Hepatocyte (in vitro differentiated cells): ENCODE measurements around the gene CDH1. TPM values are rescaled to one million over a fixed set of nuclear protein-coding genes. Genes with fewer than 3 reads are reported as not detected.

Experiments used
- DNase-seq: peaks from one replicate; pipeline ENCODE4 v3.0.0-alpha.2; 2016; ENCODE audit warnings: low spot score
- H2AFZ ChIP-seq: fragments of 200-600 bp; sonication (generic); 2 replicates; pipeline ENCODE4 v1.6.0; 2016; ENCODE audit warnings: antibody characterized with exemption, mild to moderate bottlenecking
- H3K27ac ChIP-seq: fragments of 200-600 bp; sonication (generic); 2 replicates; pipeline ENCODE4 v1.5.1; 2016; ENCODE audit warnings: mild to moderate bottlenecking
- H3K27me3 ChIP-seq: fragments of 200-600 bp; sonication (generic); 2 replicates; pipeline ENCODE4 v1.6.1; 2016
- H3K36me3 ChIP-seq: fragments of 200-600 bp; sonication (generic); replicated peaks from 2 replicates; pipeline ENCODE4 v1.5.1; 2016; ENCODE audit warnings: low read depth; ENCODE audit not compliant: insufficient read depth
- H3K4me1 ChIP-seq: fragments of 200-600 bp; sonication (generic); 2 replicates; pipeline ENCODE4 v1.5.1; 2016; ENCODE audit warnings: mild to moderate bottlenecking, moderate library complexity; ENCODE audit not compliant: insufficient read depth
- H3K4me2 ChIP-seq: fragments of 200-600 bp; sonication (generic); 2 replicates; pipeline ENCODE4 v1.6.0; 2016
- H3K4me3 ChIP-seq: fragments of 200-600 bp; sonication (generic); 2 replicates; pipeline ENCODE4 v1.5.1; 2016; ENCODE audit warnings: mild to moderate bottlenecking
- H3K79me2 ChIP-seq: fragments of 200-600 bp; sonication (generic); 2 replicates; pipeline ENCODE4 v1.6.0; 2017; ENCODE audit warnings: mild to moderate bottlenecking
- H3K9me2 ChIP-seq: fragments of 200-600 bp; sonication (generic); replicated peaks from 2 replicates; pipeline ENCODE4 v1.6.0; 2017; ENCODE audit warnings: mild to moderate bottlenecking; ENCODE audit not compliant: insufficient read depth
- H3K9me3 ChIP-seq: fragments of 200-600 bp; sonication (generic); 2 replicates; pipeline ENCODE4 v1.5.1; 2016; ENCODE audit warnings: low read depth, mild to moderate bottlenecking
- H4K20me1 ChIP-seq: fragments of 200-600 bp; sonication (generic); 2 replicates; pipeline ENCODE4 v1.6.0; 2016; ENCODE audit warnings: mild to moderate bottlenecking; ENCODE audit not compliant: insufficient read depth, poor library complexity, severe bottlenecking
- EZH2 ChIP-seq: fragments of 200-600 bp; sonication (generic); IDR thresholded peaks from 2 replicates; pipeline ENCODE4 v1.6.1; 2016; ENCODE audit warnings: antibody characterized with exemption, mild to moderate bottlenecking, borderline replicate concordance
- EZH2phosphoT487 ChIP-seq: fragments of 200-600 bp; sonication (generic); IDR thresholded peaks from one replicate; pipeline ENCODE4 v1.6.1; 2018; ENCODE audit warnings: antibody characterized with exemption, mild to moderate bottlenecking, low read depth, moderate library complexity; ENCODE audit not compliant: unreplicated experiment, severe bottlenecking
- WGBS: methylation state at CpG from one replicate; pipeline ENCODE4 v1.1.6; 2016; ENCODE audit warnings: low lambda C conversion rate; ENCODE audit errors: missing lambda C conversion rate; 5-methylcytosine and 5-hydroxymethylcytosine counted together
- polyA plus RNA-seq: library from polyadenylated mRNA; unstranded; fragments of >200 nt; fragmentation: Nextera tagmentation; extraction: Ambion mirVana; gene quantifications from 2 replicates; pipeline ENCODE4 v1.2.1, GENCODE V29; 2016
- total RNA-seq: library from RNA; depleted of rRNA; stranded (reverse); fragments of >200 nt; gene quantifications from 2 replicates; pipeline ENCODE4 v1.2.3, GENCODE V29; 2014
- TF ChIP-seq, protein P1 (sequence below): fragments of 200-600 bp; sonication (generic); IDR thresholded peaks from 2 replicates; pipeline ENCODE4 v1.5.1; 2016; ENCODE audit warnings: antibody characterized with exemption, mild to moderate bottlenecking; ENCODE audit not compliant: poor library complexity

Gene CDH1
- total and polyA plus RNA-seq, 2 experiments from 2014 or later: 131 to 190 TPM

DNA sequence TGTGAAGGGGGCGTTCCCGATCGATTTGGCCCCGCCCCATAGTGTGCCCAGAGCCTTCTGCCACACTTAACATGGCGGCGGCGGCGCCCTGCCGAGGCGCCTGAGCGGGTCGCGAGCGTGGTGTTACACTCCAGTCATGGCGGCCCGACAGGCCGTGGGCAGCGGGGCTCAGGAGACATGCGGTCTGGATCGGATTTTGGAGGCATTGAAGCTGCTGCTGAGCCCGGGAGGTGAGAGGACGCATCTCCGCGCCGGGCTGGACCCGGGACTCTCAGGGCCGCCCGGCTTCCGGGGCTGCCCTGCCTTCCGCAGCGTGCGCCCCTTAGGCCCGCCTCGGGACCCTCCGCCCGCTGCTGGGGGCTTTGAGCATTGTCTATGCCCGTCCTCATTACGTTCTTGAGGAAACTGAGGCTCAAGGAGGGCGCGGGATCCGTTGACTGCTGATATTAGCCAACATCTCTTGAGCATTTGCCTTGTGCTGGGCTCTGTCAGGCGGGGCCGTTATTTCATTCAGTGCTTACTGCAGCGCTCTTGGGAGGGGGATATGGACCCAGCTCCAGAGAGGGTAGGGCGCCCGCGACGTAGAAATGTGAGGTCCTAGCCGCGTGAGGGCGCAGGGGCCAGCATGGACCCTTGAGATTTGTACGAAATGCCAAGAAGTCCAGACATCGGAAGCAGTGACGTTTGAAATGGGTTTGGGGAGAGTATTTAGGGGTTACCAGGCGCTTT lies 106.6 kb downstream of the CDH1 start, which contains the start of gene TANGO6:
Gene TANGO6 (plus strand): TSS at position 50 of the 729 bp plus-strand sequence. CDS start 87 bp downstream, at position 137.
- under 1% methylated on average over 55 of the region's 55 CpGs for WGBS
- Histone ChIP-seq H3K9me3 (no peaks in the 10 kb centered on the region), H3K4me3 (peak within 1 kb of the TSS; percentile 65), H3K79me2 (peaks cover 5% of the 10 kb centered on the region), H3K27ac (peak within 1 kb of the TSS; percentile 84), H3K27me3 (no peaks in the 10 kb centered on the region), H3K4me1 (no peaks in the 10 kb centered on the region), H3K9me2 (no peaks in the 10 kb centered on the region), H3K4me2 (peak within 1 kb of the TSS; percentile 81), H4K20me1 (no peaks in the 10 kb centered on the region), H2AFZ (peak within 1 kb of the TSS; percentile 92), H3K36me3 (no peaks in the 10 kb centered on the region)
- TF ChIP-seq, protein P1, sequence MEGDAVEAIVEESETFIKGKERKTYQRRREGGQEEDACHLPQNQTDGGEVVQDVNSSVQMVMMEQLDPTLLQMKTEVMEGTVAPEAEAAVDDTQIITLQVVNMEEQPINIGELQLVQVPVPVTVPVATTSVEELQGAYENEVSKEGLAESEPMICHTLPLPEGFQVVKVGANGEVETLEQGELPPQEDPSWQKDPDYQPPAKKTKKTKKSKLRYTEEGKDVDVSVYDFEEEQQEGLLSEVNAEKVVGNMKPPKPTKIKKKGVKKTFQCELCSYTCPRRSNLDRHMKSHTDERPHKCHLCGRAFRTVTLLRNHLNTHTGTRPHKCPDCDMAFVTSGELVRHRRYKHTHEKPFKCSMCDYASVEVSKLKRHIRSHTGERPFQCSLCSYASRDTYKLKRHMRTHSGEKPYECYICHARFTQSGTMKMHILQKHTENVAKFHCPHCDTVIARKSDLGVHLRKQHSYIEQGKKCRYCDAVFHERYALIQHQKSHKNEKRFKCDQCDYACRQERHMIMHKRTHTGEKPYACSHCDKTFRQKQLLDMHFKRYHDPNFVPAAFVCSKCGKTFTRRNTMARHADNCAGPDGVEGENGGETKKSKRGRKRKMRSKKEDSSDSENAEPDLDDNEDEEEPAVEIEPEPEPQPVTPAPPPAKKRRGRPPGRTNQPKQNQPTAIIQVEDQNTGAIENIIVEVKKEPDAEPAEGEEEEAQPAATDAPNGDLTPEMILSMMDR: peak; percentile 43
- TF ChIP-seq EZH2phosphoT487: no peak
- DNase-seq: peak; percentile 90

DNA sequence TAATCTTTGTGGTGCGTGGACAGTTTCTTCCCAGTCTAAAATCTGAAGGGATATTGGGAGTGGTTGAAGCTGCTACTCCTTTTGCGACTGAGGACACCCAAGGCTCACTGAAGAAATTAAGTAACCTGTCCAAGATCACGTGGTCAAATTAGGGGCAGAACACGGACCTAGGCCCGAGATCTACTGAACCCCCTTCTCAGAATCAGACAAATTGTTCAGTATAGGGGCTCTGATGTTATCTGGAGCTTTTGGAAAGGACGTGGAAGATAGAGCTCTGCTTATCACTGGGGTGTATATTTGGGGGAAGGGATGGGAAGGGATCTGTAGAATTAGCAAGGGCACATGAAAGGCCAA lies 107.1 kb downstream of the CDH1 start:
- WGBS: 10% methylated on average over 6 of the region's 6 CpGs

DNA sequence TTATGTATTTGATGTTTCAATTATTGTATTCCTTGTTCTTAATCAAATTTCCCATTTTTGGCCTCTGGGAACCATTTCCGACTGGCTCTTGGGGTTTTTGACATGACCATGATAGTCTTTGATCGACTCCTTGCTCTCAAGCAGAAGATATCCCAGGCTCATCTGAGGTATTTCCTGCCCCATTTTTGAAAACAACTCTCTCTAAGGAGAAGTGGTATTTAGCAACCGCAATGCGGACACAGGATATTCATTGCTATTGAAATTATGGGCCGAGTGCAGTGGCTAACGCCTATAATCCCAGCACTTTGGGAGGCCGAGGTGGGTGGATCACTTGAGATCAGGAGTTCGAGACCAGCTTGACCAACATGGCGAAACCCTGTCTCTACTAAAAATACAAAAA lies 111.7 kb downstream of the CDH1 start:
- Histone ChIP-seq H3K9me3 (no peaks in the 10 kb centered on the region), H3K9me2 (no peaks in the 10 kb centered on the region), H3K4me2 (no peak overlapping the region), H3K27me3 (no peaks in the 10 kb centered on the region), H3K4me3 (no peak overlapping the region), H3K36me3 (no peaks in the 10 kb centered on the region), H3K79me2 (peaks cover 5% of the 10 kb centered on the region), H3K4me1 (no peaks in the 10 kb centered on the region), H3K27ac (no peak overlapping the region), H4K20me1 (no peaks in the 10 kb centered on the region), H2AFZ (no peak overlapping the region)
- 93% methylated on average over 9 of the region's 9 CpGs for WGBS
- no peak for DNase-seq
- no peak for TF ChIP-seq EZH2
- TF ChIP-seq EZH2phosphoT487: no peak

More for the DNA sequence above, 107.1 kb downstream of the CDH1 start:
- no peaks in the 10 kb centered on the region for H4K20me1 ChIP-seq
- H3K27ac ChIP-seq: peak overlapping the region; percentile 84
- H3K4me2 ChIP-seq: peak overlapping the region; percentile 81
- H3K36me3 ChIP-seq: no peaks in the 10 kb centered on the region
- H3K9me2 ChIP-seq: no peaks in the 10 kb centered on the region
- H3K4me1 ChIP-seq: no peaks in the 10 kb centered on the region
- no peaks in the 10 kb centered on the region for H3K9me3 ChIP-seq
- H3K27me3 ChIP-seq: no peaks in the 10 kb centered on the region
- peaks cover 5% of the 10 kb centered on the region for H3K79me2 ChIP-seq
- TF ChIP-seq, protein P1: no peak
- TF ChIP-seq EZH2phosphoT487 (no peak), EZH2 (no peak)
- H3K4me3 ChIP-seq: peak overlapping the region; percentile 65
- H2AFZ ChIP-seq: peak overlapping the region; percentile 92
- DNase-seq: no peak

DNA sequence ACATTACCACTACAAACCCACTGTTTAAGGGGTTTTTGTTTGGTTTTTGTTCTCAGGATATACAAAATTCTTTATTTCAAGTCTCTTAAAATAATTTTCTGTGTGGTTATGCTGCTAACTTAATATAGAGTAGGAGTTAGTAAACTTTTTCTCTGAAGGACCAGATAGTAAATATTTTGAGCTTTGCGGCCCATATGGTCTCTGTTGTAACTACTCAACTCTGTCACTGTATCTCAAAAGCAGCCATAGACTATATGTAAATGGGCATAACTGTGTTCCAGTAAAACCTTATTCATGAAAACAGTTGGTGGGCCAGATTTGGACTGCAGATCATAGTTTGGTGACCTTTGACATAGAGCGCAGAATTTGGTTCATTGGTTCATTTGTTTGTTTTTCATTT lies 113.4 kb downstream of the CDH1 start:
- H3K4me1 ChIP-seq: no peaks in the 10 kb centered on the region
- no peak overlapping the region for H3K4me3 ChIP-seq
- no peaks in the 10 kb centered on the region for H3K9me3 ChIP-seq
- peaks cover 5% of the 10 kb centered on the region for H3K79me2 ChIP-seq
- H4K20me1 ChIP-seq: no peaks in the 10 kb centered on the region
- H3K27me3 ChIP-seq: no peaks in the 10 kb centered on the region
- H2AFZ ChIP-seq: no peak overlapping the region
- no peak overlapping the region for H3K4me2 ChIP-seq
- H3K36me3 ChIP-seq: no peaks in the 10 kb centered on the region
- no peaks in the 10 kb centered on the region for H3K9me2 ChIP-seq
- H3K27ac ChIP-seq: no peak overlapping the region
- TF ChIP-seq EZH2phosphoT487 (no peak), EZH2 (no peak)
- TF ChIP-seq, protein P1: no peak
- WGBS: 100% methylated on average over 2 of the region's 2 CpGs
- DNase-seq: no peak
